Small intestine (tissue), 7 donors: ENCODE data around the gene NTPCR. TPM values are rescaled to one million over a fixed set of nuclear protein-coding genes. Genes with fewer than 3 reads are reported as not detected.
A peak's percentile ranks its signal among the peaks of the same experiment; 100 is the strongest.

ENCODE experiments used
- DNase-seq, 2 donors: peaks; one replicate each; pipeline versions ENCODE4 v3.0.0 to v3.0.0-alpha.2; 2013
- FAIRE-seq: peaks from 2 replicates; lab custom pipeline; 2012; peaks lifted over from hg19 to GRCh38; lab: Jason Lieb, UNC
- H3K27ac ChIP-seq, 3 donors: one replicate each; pipeline ENCODE4 v1.5.1; 2013; ENCODE audit warnings: low read length in 2 of 3, mild to moderate bottlenecking in 2 of 3, control low read depth in 1 of 3, inconsistent platforms in 1 of 3, low read depth in 1 of 3, moderate library complexity in 1 of 3
- H3K27me3 ChIP-seq, 3 donors: one replicate each; pipeline ENCODE4 v1.6.1; 2013; ENCODE audit warnings: low read length in 3 of 3, inconsistent platforms in 1 of 3; ENCODE audit not compliant: control insufficient read depth in 3 of 3, insufficient read depth in 3 of 3
- H3K36me3 ChIP-seq, 3 donors: one replicate each; pipeline ENCODE4 v1.6.1; 2013; ENCODE audit warnings: low read length in 3 of 3, inconsistent platforms in 1 of 3, low read depth in 1 of 3, mild to moderate bottlenecking in 1 of 3, moderate library complexity in 1 of 3; ENCODE audit not compliant: control insufficient read depth in 3 of 3, insufficient read depth in 2 of 3
- H3K4me1 ChIP-seq, 3 donors: one replicate each; pipeline ENCODE4 v1.6.1; 2013; ENCODE audit warnings: low read length in 2 of 3, inconsistent platforms in 1 of 3, low read depth in 1 of 3, mild to moderate bottlenecking in 1 of 3, moderate library complexity in 1 of 3; ENCODE audit not compliant: control insufficient read depth in 3 of 3, insufficient read depth in 2 of 3
- H3K4me3 ChIP-seq, 3 donors: one replicate each; pipeline ENCODE4 v1.5.1; 2013; ENCODE audit warnings: low read length in 3 of 3, control low read depth in 1 of 3, inconsistent platforms in 1 of 3, low read depth in 1 of 3, mild to moderate bottlenecking in 1 of 3, moderate library complexity in 1 of 3
- H3K9me3 ChIP-seq, 2 donors: one replicate each; pipeline ENCODE4 v1.6.1; 2013; ENCODE audit warnings: low read depth in 1 of 2, low read length in 1 of 2; ENCODE audit not compliant: control insufficient read depth in 2 of 2, insufficient read depth in 1 of 2
- WGBS, 3 donors: extraction: QIAGEN DNeasy Blood & Tissue Kit; methylation state at CpG; one replicate each; pipeline ENCODE4 v1.1.7; 2013; 5-methylcytosine and 5-hydroxymethylcytosine counted together
- polyA plus RNA-seq, 4 donors: library from polyadenylated mRNA; stranded (reverse) in 3 of 4; unstranded in 1 of 4; fragments of 200-250 nt in 3 of 4; fragments of 120-200 nt in 1 of 4; gene quantifications; one replicate each; pipeline versions ENCODE4 v1.2.1 to v1.2.3, GENCODE V29; 2013
- donor health status: healthy with polysubstance abuse.
- donor health status: control.
- donor health status: control.
- donor health status: Bipolar disorder and iron deficiency.
- donor health status: healthy.

Gene NTPCR
- polyA plus RNA-seq, 4 donors = 48.5 to 65.6 (median 58.1) TPM

- 88 to 95% (median 92%) methylated on average over 9 of the region's 9 CpGs for WGBS, 3 donors
- FAIRE-seq (no peak), DNase-seq (no peak)
- H3K9me3 ChIP-seq = no peaks in the 10 kb centered on the region
- no peak overlapping the region for H3K4me3 ChIP-seq
- no peaks in the 10 kb centered on the region for H3K27me3 ChIP-seq
- peaks cover 0 to 7% (median 0%) of the 10 kb centered on the region in 3 donors for H3K4me1 ChIP-seq
- H3K27ac ChIP-seq = no peak overlapping the region
- H3K36me3 ChIP-seq = peaks cover 0 to 38% (median 8%) of the 10 kb centered on the region in 3 donors
These were observed 30.7 kb downstream of the NTPCR start for GRCh38 chr1:232980986-232981560.

GRCh38 chr1:232982238-232982944, 32.0 kb downstream of the NTPCR start:
- no peak overlapping the region for H3K4me3 ChIP-seq
- no peaks in the 10 kb centered on the region for H3K9me3 ChIP-seq
- no peak overlapping the region for H3K27ac ChIP-seq
- H3K4me1 ChIP-seq = peaks cover 0 to 3% (median 0%) of the 10 kb centered on the region in 3 donors
- 85 to 90% (median 88%) methylated on average over 13 of the region's 13 CpGs for WGBS, 3 donors
- peaks cover 0 to 29% (median 5%) of the 10 kb centered on the region in 3 donors for H3K36me3 ChIP-seq
- FAIRE-seq (no peak), DNase-seq (no peak)
- no peaks in the 10 kb centered on the region for H3K27me3 ChIP-seq

- 97% methylated on average over 14 of the region's 14 CpGs for WGBS, 3 donors
- no peak for FAIRE-seq
- Histone ChIP-seq H3K27me3 (no peaks in the 10 kb centered on the region), H3K4me3 (no peak overlapping the region), H3K4me1 (peaks cover 0 to 3% (median 0%) of the 10 kb centered on the region in 3 donors), H3K9me3 (no peaks in the 10 kb centered on the region), H3K27ac (no peak overlapping the region), H3K36me3 (peaks cover 0 to 21% (median 0%) of the 10 kb centered on the region in 3 donors)
- DNase-seq = no peak
These were observed 33.0 kb downstream of the NTPCR start for GRCh38 chr1:232983375-232983774.

GRCh38 chr1:232983817-232984567, 33.6 kb downstream of the NTPCR start:
- no peak for FAIRE-seq
- DNase-seq = no peak
- 89 to 92% (median 90%) methylated on average over 25 of the region's 25 CpGs for WGBS, 3 donors
- Histone ChIP-seq H3K27me3 (no peaks in the 10 kb centered on the region), H3K27ac (no peak overlapping the region), H3K36me3 (peaks cover 0 to 24% (median 0%) of the 10 kb centered on the region in 3 donors), H3K4me3 (no peak overlapping the region), H3K9me3 (no peaks in the 10 kb centered on the region), H3K4me1 (peaks cover 0 to 3% (median 0%) of the 10 kb centered on the region in 3 donors)

- Histone ChIP-seq H3K9me3 (no peaks in the 10 kb centered on the region), H3K4me1 (peaks cover 0 to 3% (median 0%) of the 10 kb centered on the region in 3 donors), H3K27me3 (no peaks in the 10 kb centered on the region), H3K4me3 (no peak overlapping the region), H3K27ac (no peak overlapping the region), H3K36me3 (peaks cover 0 to 17% (median 0%) of the 10 kb centered on the region in 3 donors)
- no peak for FAIRE-seq
- peak in 1 of 2 donors; percentile 15 for DNase-seq
- 85 to 86% (median 86%) methylated on average over 10 of the region's 10 CpGs for WGBS, 3 donors
These were observed 34.4 kb downstream of the NTPCR start for GRCh38 chr1:232984577-232985425.

GRCh38 chr1:232985882-232986526, 35.6 kb downstream of the NTPCR start:
- WGBS, 3 donors = 91 to 93% (median 92%) methylated on average over 31 of the region's 31 CpGs

DNA sequence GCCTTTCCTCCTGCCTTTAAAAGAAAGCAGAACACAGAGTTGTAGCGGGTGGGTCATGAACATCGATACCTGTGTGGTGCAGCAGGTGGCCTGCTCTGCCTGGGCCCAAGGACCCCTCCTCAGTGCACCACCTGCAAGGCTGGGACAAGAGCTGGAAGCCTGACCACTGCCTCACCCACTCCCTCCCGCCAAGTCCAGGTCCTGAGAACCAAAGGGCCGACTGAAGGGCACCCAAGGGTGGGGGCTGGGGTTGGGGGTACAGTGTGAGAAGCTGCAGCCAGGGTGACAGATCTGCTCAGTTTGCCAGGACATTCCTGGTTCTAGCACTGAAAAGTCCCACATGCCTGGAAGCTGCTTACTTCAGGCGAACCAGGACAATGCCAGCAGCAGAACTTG, 36.1 kb downstream of the NTPCR start:
- FAIRE-seq (no peak), DNase-seq (no peak)
- WGBS, 3 donors = 95 to 97% (median 96%) methylated on average over 5 of the region's 5 CpGs
- H3K4me3 ChIP-seq = no peak overlapping the region
- no peaks in the 10 kb centered on the region for H3K27me3 ChIP-seq
- peaks cover 0 to 3% (median 0%) of the 10 kb centered on the region in 3 donors for H3K4me1 ChIP-seq
- H3K36me3 ChIP-seq = peaks cover 0 to 18% (median 0%) of the 10 kb centered on the region in 3 donors
- H3K9me3 ChIP-seq = no peaks in the 10 kb centered on the region
- no peak overlapping the region for H3K27ac ChIP-seq

More at GRCh38 chr1:232985882-232986526, 35.6 kb downstream of the NTPCR start:
- no peaks in the 10 kb centered on the region for H3K9me3 ChIP-seq
- H3K27me3 ChIP-seq = no peaks in the 10 kb centered on the region
- H3K4me3 ChIP-seq = no peak overlapping the region
- peaks cover 0 to 15% (median 0%) of the 10 kb centered on the region in 3 donors for H3K36me3 ChIP-seq
- H3K27ac ChIP-seq = no peak overlapping the region
- FAIRE-seq (no peak), DNase-seq (no peak)
- H3K4me1 ChIP-seq = peaks cover 0 to 3% (median 0%) of the 10 kb centered on the region in 3 donors
